Esophagus squamous epithelium (tissue), 4 donors: Measurements from ENCODE around the gene GPATCH4.

Experiments
- CTCF ChIP-seq, 6 experiments: fragments of 450-650 bp in 4 of 6; fragments of 200-600 bp in 2 of 6; sonication (generic) in 2 of 6; IDR thresholded peaks; one replicate each; pipeline ENCODE4 v1.5.1; 2016 to 2019; ENCODE audit warnings: antibody characterized with exemption in 6 of 6, mild to moderate bottlenecking in 4 of 6, moderate library complexity in 4 of 6
- POLR2A ChIP-seq, 4 donors: fragments of 450-650 bp; IDR thresholded peaks; one replicate each; pipeline ENCODE4 v1.6.1; 2017; ENCODE audit warnings: antibody characterized with exemption in 4 of 4, mild to moderate bottlenecking in 4 of 4, moderate library complexity in 3 of 4

GRCh38 chr1:156590326-156591180 lies 10.7 kb downstream of the GPATCH4 start:
- TF ChIP-seq CTCF (IDR thresholded peaks at IDR 0.05) = no peak
- no peak for TF ChIP-seq POLR2A (IDR thresholded peaks at IDR 0.05)
